ENCODE measurements around the gene NRXN3.

Gene NRXN3

GRCh38 chr14:79037593-79037992 is 867.4 kb downstream of the NRXN3 start:
- no peak for DNase-seq

GRCh38 chr14:79040790-79041189 is 870.6 kb downstream of the NRXN3 start:
- no peak for DNase-seq

DNA sequence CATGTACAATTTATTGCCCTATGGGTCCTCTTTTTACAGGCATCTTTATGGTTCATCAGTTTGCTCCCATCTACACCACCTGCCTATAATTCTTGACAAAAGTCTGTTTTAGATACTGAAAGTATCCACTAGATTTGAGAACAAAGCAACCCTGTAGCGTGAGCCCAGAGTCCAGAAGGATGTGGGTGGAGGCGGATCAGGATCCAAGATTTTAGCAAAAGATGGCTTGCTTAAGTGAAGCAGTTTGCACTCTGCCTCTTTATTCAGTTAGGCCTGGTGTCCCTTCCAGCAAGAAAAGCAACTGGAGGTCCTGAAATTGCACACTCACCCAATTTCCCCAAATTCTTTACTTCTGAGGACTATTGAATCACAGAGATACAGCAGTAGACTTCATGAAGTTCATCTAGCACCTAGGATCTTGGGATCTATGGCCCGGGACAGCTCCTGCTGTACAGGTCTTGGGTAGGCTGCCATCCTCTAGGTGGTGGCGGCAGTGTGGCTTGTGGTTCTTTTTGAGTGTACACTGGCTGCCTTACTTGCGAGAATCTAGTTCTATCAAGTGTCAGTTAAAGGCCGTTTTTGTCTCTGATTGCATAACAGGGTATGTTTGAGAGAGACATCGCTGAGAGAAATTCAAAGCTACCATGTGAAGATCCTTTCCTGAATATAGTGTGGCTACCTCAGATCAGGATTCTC is 873.2 kb downstream of the NRXN3 start:
- no peak for DNase-seq

DNA sequence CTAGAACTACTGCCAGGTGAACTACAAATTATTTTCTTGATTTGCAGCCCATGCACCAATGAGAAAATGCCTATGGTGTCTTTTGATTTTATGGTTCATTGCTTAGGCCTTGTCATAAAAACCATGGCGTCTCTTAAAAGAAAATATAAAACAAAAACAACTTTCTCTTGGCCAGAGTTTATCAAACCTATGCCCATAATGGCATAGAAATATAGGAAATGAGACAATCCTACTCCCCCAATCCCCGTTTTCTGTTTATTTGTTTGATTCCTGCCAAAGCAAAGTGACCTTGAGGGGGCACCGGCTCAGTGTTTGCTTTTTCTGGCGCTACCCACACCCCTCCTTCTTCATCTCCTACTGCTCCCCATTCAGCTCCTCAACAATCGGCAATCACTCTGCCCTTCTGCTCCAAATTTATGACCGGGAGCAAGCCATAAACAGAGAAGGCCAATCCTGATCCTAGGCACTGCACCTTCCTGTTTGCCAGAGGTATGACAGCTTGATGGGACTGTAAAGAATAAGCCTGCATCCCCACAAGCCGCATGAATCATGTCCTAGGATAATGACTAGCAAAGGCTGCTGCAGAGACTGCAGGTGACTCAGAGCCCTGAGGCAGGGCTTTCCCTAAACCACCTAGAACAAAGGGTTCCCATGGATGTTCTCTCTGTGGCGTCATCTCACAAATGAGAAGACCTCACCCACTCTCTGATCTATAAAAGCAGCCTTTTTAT is 874.9 kb downstream of the NRXN3 start:
- no peak for DNase-seq

GRCh38 chr14:79050787-79051727 is 880.9 kb downstream of the NRXN3 start:
- DNase-seq: no peak

- DNase-seq: no peak
These were observed 881.6 kb downstream of the NRXN3 start for GRCh38 chr14:79051742-79052141.

DNA sequence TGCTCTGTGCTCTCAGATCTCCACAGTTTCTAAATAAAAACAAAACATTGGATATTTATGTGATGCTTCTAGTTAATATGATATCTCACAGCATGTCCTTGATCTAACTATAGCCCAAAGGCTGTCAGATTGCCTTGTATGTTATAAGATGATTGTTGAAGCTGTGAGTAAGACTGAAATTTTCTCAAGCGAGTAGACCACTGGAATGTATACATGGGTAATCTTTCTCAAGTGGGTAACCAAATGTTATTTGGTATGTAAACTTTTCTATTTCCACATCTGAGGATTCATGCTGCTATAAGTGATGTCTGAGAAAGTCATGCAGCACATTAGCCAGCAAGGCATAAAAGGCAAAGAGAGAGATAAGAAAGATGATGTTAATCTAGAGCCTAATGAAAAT is 886.7 kb downstream of the NRXN3 start:
- DNase-seq: no peak

GRCh38 chr14:79057333-79057732 is 887.2 kb downstream of the NRXN3 start:
- DNase-seq: no peak

GRCh38 chr14:79062226-79062625 is 892.1 kb downstream of the NRXN3 start:
- DNase-seq: no peak

- no peak for DNase-seq
These were observed 894.0 kb downstream of the NRXN3 start for GRCh38 chr14:79064214-79064613.

GRCh38 chr14:79074510-79074909 is 904.3 kb downstream of the NRXN3 start:
- no peak for DNase-seq

- DNase-seq: no peak
These were observed 906.3 kb downstream of the NRXN3 start for GRCh38 chr14:79076428-79076827.

DNA sequence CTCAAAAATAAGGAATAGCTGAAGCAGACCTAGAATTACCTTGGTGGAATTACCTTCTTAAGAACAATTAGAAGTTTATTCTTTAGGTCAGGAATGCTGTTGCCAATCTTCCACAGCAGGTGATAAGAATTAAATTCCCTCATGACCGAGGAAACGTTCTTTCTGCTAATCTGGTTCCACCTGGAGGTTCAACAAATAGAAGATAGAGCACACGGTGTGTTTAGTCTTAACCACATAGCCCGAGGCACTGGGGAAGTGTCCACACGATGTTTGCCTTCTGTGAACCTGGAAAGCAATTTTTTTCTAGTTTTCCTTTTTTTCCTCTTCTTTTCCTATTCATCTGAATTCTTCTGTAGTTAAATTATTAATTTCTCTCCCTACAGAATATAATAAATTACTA is 906.9 kb downstream of the NRXN3 start:
- no peak for DNase-seq

DNA sequence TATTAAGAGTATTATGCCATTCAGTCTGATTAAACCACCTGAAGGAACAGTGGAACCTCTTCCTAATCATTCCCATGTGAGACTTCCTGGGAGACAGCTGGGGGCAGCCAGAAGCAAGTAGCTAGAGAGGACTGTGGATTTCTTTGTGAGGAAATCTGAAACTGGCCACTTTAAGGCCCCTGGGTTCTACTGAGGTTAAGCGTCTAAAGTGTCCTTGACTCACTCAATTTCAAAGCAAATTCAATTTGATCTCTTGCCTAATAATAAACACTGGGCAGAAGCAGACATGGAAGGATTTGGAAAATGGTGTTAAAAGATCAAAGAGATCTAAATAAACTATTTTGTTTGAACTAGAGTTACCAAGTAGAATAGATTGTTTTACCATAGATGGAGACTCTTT is 909.9 kb downstream of the NRXN3 start:
- no peak for DNase-seq

DNA sequence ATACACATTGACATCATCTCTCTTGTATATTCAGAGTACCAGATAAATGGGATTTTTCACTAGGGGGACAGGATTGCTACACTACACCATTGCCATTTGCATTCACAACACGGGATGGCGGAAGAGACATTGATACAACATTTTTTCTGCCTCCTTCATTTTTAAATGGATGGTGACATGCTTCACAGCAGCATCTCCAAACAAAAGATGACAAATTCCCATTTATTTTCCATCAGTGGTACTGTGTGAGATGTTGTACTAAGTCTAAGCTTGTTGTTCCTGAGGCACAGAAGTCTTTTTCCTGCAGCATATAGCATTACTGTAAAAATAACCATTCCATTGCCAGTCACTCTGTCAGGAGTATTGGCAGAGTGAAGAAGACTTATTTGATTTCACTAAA is 912.7 kb downstream of the NRXN3 start:
- DNase-seq: no peak

DNA sequence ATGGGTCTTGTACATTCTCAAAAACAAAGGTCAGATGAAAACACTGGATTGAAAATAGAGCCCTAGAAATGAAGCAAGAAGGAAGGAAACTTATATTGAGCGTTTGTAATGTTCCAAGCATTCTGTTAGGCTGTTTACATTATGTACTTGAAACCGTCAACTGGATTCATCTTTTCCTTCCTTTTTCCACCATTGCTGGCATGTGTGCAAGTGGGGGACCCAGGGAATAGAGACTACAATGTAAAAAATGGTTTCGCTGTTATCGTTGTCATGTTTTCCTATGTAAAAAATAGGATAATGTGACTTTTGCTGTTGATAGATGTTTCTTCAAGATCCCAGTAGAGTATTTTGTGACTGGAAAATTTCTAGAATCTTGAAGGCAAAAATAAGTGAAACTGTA is 913.2 kb downstream of the NRXN3 start:
- DNase-seq: no peak

- no peak for DNase-seq
These were observed 914.7 kb downstream of the NRXN3 start for GRCh38 chr14:79084861-79085260.

DNA sequence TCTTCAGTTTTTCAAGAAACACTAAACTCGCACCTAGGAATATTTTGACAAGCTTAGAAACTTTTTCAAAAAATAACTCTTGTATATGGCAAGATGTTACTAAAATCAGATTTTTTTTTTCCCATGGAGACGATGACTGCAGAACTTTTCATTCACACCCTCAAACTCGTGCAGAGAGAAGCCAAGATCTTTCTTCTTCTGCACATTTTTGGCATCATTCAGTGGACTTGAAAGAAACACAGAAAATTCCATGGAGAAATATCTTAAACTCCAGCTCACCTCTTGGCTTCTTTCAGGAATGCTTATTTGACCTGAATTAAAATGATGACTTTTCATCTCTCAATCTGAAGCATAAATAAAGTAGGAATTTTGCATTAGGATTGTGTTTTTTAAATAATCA is 919.4 kb downstream of the NRXN3 start:
- DNase-seq: no peak

DNA sequence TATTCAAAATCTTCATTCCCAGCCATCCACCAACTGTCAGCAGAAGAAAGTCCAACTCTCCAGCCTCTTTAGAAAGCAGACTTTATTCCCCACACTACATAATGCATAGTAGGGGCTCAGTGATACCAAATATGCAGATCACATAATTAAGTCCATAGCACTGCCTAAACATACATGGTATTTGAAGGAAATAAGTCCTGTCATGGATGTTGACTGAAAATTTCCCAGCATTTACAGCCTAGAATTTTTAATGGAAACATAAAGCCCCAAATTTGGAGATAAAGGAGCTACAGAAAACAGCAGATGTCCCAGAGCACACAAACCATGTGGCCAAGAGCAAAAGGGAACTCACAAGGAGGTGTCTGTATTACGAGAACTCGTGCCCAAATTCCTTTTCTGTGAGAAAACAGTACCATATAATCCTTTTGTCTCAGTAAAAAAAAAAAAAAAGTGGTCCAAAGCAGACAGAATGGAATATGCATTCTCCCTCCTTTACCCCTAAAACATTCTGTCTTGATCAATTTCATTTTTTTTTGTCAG is 920.5 kb downstream of the NRXN3 start:
- DNase-seq: no peak

DNA sequence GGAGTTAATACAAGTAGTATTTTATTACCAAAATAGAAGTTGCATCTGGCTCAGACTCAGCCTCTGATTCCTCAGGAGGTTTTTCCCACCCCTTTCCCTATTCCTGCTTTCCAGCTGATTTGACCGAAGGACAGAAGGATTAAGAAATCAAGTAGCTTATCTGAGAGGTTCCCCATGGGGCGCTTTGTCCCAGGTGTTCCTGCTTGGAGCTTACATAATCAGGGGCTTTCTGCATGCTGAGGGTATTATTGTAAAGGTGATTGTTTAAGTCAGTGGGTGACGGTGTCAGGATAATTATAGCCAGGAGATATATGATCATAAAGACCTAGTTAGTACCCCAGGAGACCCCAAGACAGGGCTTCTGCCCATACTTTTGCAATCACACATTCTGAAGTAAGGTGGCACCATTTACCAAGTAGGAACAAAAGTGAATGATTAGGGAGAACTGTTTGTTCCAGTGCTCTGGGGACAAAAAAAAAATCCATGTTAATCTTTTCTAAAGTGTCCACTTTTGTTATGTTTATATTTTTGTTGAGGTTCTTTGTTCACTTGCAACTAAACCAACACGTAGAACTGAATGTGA is 921.3 kb downstream of the NRXN3 start:
- DNase-seq: no peak

DNA sequence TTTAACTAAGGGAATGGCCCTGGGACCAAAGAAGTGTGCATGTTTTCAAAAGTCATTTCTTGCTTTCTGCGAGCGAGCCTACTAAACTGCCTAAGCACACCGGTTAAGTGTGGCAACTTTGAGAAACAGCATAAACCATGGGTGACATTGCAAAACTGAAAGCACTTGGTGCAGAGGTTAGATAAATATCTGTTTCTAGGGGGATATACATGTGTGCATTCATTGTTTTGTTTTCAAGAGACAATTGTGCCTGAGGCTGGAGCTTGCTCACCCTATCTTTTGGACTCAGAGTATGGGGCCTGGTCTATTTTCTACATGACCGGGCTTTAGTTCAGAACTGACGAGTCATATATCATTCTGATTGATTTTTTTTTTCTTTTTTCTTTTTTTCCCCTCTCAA is 923.4 kb downstream of the NRXN3 start:
- no peak for DNase-seq

DNA sequence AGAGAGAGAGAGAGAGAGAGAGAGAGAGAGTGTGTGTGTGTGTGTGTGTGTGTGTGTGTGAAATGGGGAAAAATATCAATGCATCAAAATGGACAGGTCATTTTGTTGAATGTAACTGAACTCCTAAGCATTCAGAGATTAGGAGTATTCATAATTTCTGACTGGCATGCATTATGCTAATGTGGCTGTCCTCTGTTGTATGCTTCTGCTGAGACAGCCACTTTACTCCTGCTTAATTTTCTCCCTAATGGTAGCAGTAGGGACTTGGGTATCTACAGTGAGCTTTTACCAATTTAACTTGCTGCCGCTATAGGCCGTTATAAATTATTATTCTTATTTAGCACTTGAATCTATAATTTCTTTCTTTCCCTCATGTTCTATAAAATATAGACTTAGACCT is 924.8 kb downstream of the NRXN3 start:
- no peak for DNase-seq

- no peak for DNase-seq
These were observed 926.6 kb downstream of the NRXN3 start for GRCh38 chr14:79096811-79097210.
